HepG2 (cell line): ENCODE results near the gene YWHAE. TPM values are rescaled to one million over a fixed set of nuclear protein-coding genes. Genes with fewer than 3 reads are reported as not detected.

Source experiments
- ATAC-seq: fragments of 200-7000 bp; cut with Tn5 transposase; 3 replicates; pipeline ENCODE4 v1.9.1; 2020; ENCODE audit warnings: mild to moderate bottlenecking, moderate library complexity
- BruUV-seq: library from RNA; stranded (reverse); fragments of 400-500 nt; replicated peaks from 2 replicates; lab custom pipeline; 2021; lab: Mats Ljungman, UMichigan
- CTCF ChIA-PET: fragments of 300-600 bp; formaldehyde crosslinking; extraction: SDS; loops from one replicate; lab custom pipeline; 2021; ENCODE audit warnings: low total read pairs, inconsistent platforms, low intra/inter-chr PET ratio; lab: Yijun Ruan, JAX
- POLR2A ChIA-PET: fragments of 350-600 bp; sonication (Branson Sonifier 250); formaldehyde crosslinking; loops from one replicate; lab custom pipeline; 2020; ENCODE audit warnings: antibody characterized with exemption, inconsistent platforms; lab: Yijun Ruan, JAX
- DNase-seq: peaks from one replicate; pipeline ENCODE4 v3.0.0-alpha.2; 2015; ENCODE audit warnings: low spot score
- FAIRE-seq: peaks from 3 replicates; lab custom pipeline; 2011; peaks lifted over from hg19 to GRCh38; lab: Jason Lieb, UNC
- H2AFZ ChIP-seq: one replicate; pipeline ENCODE4 v1.6.1; 2011; ENCODE audit warnings: low read length, inconsistent platforms
- H3K27ac ChIP-seq: fragments of 300-600 bp; 3 replicates; pipeline ENCODE4 v1.8.0; 2011; ENCODE audit warnings: mixed run types, mild to moderate bottlenecking, mixed read lengths, low read length, inconsistent platforms; ENCODE audit not compliant: insufficient read depth; ENCODE audit errors: extremely low read length
- H3K27me3 ChIP-seq, 2 experiments: fragments of 200-600 bp in 1 of 2; 2 replicates in 1 of 2; 3 replicates in 1 of 2; pipeline versions ENCODE4 v1.6.0 to v1.8.0; 2011; ENCODE audit warnings: low read length in 2 of 2, mild to moderate bottlenecking in 2 of 2, moderate library complexity in 2 of 2, inconsistent platforms in 1 of 2; ENCODE audit not compliant: insufficient read depth in 2 of 2, control insufficient read depth in 1 of 2
- H3K36me3 ChIP-seq, 2 experiments: fragments of 200-600 bp in 1 of 2; replicated peaks in 1 of 2; 2 replicates in 1 of 2; 3 replicates in 1 of 2; pipeline versions ENCODE4 v1.5.1 to v1.8.0; 2011; ENCODE audit warnings: low read length in 2 of 2, inconsistent platforms in 1 of 2; ENCODE audit not compliant: insufficient read depth in 2 of 2, control insufficient read depth in 1 of 2
- H3K4me1 ChIP-seq: 2 replicates; pipeline ENCODE4 v1.5.1; 2012; ENCODE audit warnings: low read length, inconsistent platforms; ENCODE audit not compliant: insufficient read depth
- H3K4me2 ChIP-seq: 2 replicates; pipeline ENCODE4 v1.6.0; 2011; ENCODE audit warnings: low read depth, low read length, inconsistent platforms
- H3K4me3 ChIP-seq, 3 experiments: fragments of 200-600 bp in 1 of 3; sonication (generic), shearing (Covaris generic) in 1 of 3; replicated peaks in 1 of 3; 2 replicates each; pipeline ENCODE4 v1.5.1; 2011 to 2016; ENCODE audit warnings: low read length in 3 of 3, inconsistent platforms in 2 of 3, low read depth in 2 of 3, mild to moderate bottlenecking in 2 of 3, control low read depth in 1 of 3, mixed read lengths in 1 of 3; ENCODE audit not compliant: insufficient read depth in 1 of 3
- H3K79me2 ChIP-seq: one replicate; pipeline ENCODE4 v1.6.1; 2011; ENCODE audit warnings: low read length, inconsistent platforms; ENCODE audit not compliant: insufficient read depth
- H3K9ac ChIP-seq: 2 replicates; pipeline ENCODE4 v1.6.0; 2011; ENCODE audit warnings: mild to moderate bottlenecking, low read depth, low read length, inconsistent platforms; ENCODE audit not compliant: insufficient read depth
- H3K9me3 ChIP-seq: 2 replicates; pipeline ENCODE4 v1.5.1; 2012; ENCODE audit warnings: mild to moderate bottlenecking, low read length
- H4K20me1 ChIP-seq: 2 replicates; pipeline ENCODE4 v1.6.0; 2011; ENCODE audit warnings: inconsistent platforms, mild to moderate bottlenecking, low read length, moderate library complexity; ENCODE audit not compliant: insufficient read depth
- BCL6 ChIP-seq: IDR thresholded peaks from 2 replicates; pipeline ENCODE4 v1.6.1; 2016; ENCODE audit warnings: missing genetic modification reagents, missing compliant biosample characterization
- CBX5 ChIP-seq: sonication (generic); formaldehyde crosslinking; IDR thresholded peaks from 2 replicates; pipeline ENCODE4 v1.4.0; 2020; ENCODE audit warnings: missing genetic modification reagents, borderline replicate concordance
- ELF3 ChIP-seq: IDR thresholded peaks from 2 replicates; pipeline ENCODE4 v1.6.1; 2016; ENCODE audit warnings: missing genetic modification reagents, missing compliant biosample characterization
- FLYWCH1 ChIP-seq: sonication (generic); formaldehyde crosslinking; IDR thresholded peaks from 2 replicates; pipeline ENCODE4 v1.8.1; 2023; ENCODE audit warnings: mild to moderate bottlenecking, missing genetic modification reagents
- NRL ChIP-seq: sonication (generic); formaldehyde crosslinking; IDR thresholded peaks from 2 replicates; pipeline ENCODE4 v1.5.0; 2020; ENCODE audit warnings: missing genetic modification reagents, mild to moderate bottlenecking, moderate library complexity, borderline replicate concordance
- PHF8 ChIP-seq: sonication (generic); formaldehyde crosslinking; IDR thresholded peaks from 2 replicates; pipeline ENCODE4 v1.5.0; 2020; ENCODE audit warnings: missing genetic modification reagents
- PRMT3 ChIP-seq: sonication (generic); formaldehyde crosslinking; IDR thresholded peaks from 2 replicates; pipeline ENCODE4 v1.8.1; 2022; ENCODE audit warnings: low read depth, mild to moderate bottlenecking, moderate library complexity, missing genetic modification reagents, borderline replicate concordance
- ZNF224 ChIP-seq: sonication (generic); formaldehyde crosslinking; IDR thresholded peaks from 2 replicates; pipeline ENCODE4 v1.5.0; 2020; ENCODE audit warnings: mild to moderate bottlenecking, missing genetic modification reagents
- ZNF878 ChIP-seq: sonication (generic); formaldehyde crosslinking; IDR thresholded peaks from 2 replicates; pipeline ENCODE4 v1.8.1; 2023; ENCODE audit warnings: mild to moderate bottlenecking, missing genetic modification reagents, moderate library complexity
- WGBS: methylation state at CpG from one replicate; pipeline ENCODE4 v1.1.6; 2017; ENCODE audit warnings: low lambda C conversion rate; 5-methylcytosine and 5-hydroxymethylcytosine counted together
- in situ Hi-C: cut with HindIII; loops from 2 replicates; pipeline ENCODE4 v1.10.0; 2017; ENCODE audit warnings: low pct_unique_long_range_greater_than_20kb; ENCODE audit not compliant: extremely low pct_ligation_motif_present
- intact Hi-C: fragments of 100-400 bp; cut with micrococcal nuclease; formaldehyde crosslinking; loops from one replicate; pipeline ENCODE4 v1.10.0; 2022; ENCODE audit not compliant: unreplicated experiment
- polyA plus RNA-seq, 8 experiments: library from polyadenylated mRNA; depleted of rRNA in 3 of 8; stranded (reverse) in 7 of 8; unstranded in 1 of 8; fragments of >200 nt; fragmentation: Illumina TruSeq in 4 of 8; extraction: Trizol in 4 of 8; gene quantifications; 2 replicates each; pipeline versions ENCODE4 v1.2.1 to v1.2.3, GENCODE V29; 2011 to 2016; ENCODE audit warnings: low read depth in 4 of 8, missing spikeins in 1 of 8, mixed read lengths in 1 of 8; ENCODE audit not compliant: insufficient read depth in 1 of 8
- total RNA-seq, 5 experiments: library from RNA; depleted of rRNA; stranded (reverse); fragments of >200 nt; fragmentation: Illumina TruSeq; extraction: Trizol; gene quantifications; 2 replicates each; pipeline ENCODE4 v1.2.3, GENCODE V29; 2016; ENCODE audit warnings: low read depth in 1 of 5
- TF ChIP-seq, protein P1 (sequence below): sonication (generic); formaldehyde crosslinking; IDR thresholded peaks from 2 replicates; pipeline ENCODE4 v1.4.0; 2020; ENCODE audit warnings: missing genetic modification reagents
- TF ChIP-seq, protein P2 (sequence below): sonication (generic); formaldehyde crosslinking; IDR thresholded peaks from 2 replicates; pipeline ENCODE4; 2020; ENCODE audit warnings: missing genetic modification reagents, mild to moderate bottlenecking, borderline replicate concordance
- TF ChIP-seq, protein P3 (sequence below): IDR thresholded peaks from 2 replicates; pipeline ENCODE4 v1.6.1; 2016; ENCODE audit warnings: missing genetic modification reagents, missing compliant biosample characterization
- TF ChIP-seq, protein P4 (sequence below): IDR thresholded peaks from 2 replicates; pipeline ENCODE4 v1.6.1; 2012; ENCODE audit warnings: low read depth, low read length, improper control_type of control experiment

Gene YWHAE
- total and polyA plus RNA-seq, 2 of the 13 experiments (the other 11 are each of a cell fraction or from before 2014, with no cell fraction given): 256 to 335 TPM

DNA sequence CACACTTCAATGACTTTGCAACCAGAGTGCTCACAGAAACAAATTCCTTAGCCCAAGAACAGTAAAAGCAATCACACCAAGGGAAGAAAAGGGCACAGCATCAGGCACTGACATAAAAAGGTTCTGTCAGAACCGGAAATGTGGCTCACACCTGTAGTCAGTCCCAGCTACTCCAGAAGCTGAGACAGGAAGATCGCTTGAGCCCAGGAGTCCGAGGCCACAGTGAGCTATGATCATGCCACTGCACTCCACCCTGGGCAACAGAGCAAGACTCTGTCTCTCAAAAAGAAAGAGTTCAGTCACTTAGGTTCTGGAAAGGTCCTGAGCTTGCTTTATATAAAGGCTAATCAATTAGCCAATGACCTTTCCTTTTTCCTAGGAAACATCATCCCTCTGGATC lies 22.7 kb downstream of the YWHAE start:
- H3K9me3 ChIP-seq: no peaks in the 10 kb centered on the region
- no peak overlapping the region for H3K4me2 ChIP-seq
- H3K27ac ChIP-seq: no peak overlapping the region
- H3K4me3 ChIP-seq: no peak overlapping the region
- H2AFZ ChIP-seq: no peak overlapping the region
- ATAC-seq (no peak), DNase-seq (no peak), FAIRE-seq (no peak)
- intact Hi-C loops: no loop called here
- peaks cover 47% of the 10 kb centered on the region for H3K4me1 ChIP-seq
- H3K27me3 ChIP-seq: no peaks in the 10 kb centered on the region
- WGBS: 100% methylated on average over 3 of the region's 3 CpGs
- POLR2A ChIA-PET: interaction anchor here (1.1 kb wide), 1 partner anchor 16 kb away, joined by 3 read pairs; no protein-coding TSS in a partner anchor
- no TSS peak for BruUV-seq
- TF ChIP-seq ELF3 (CRISPR knock-in tag): no peak
- no peak for TF ChIP-seq PRMT3 (CRISPR knock-in tag)
- TF ChIP-seq PHF8 (CRISPR knock-in tag): no peak
- TF ChIP-seq, protein P1, sequence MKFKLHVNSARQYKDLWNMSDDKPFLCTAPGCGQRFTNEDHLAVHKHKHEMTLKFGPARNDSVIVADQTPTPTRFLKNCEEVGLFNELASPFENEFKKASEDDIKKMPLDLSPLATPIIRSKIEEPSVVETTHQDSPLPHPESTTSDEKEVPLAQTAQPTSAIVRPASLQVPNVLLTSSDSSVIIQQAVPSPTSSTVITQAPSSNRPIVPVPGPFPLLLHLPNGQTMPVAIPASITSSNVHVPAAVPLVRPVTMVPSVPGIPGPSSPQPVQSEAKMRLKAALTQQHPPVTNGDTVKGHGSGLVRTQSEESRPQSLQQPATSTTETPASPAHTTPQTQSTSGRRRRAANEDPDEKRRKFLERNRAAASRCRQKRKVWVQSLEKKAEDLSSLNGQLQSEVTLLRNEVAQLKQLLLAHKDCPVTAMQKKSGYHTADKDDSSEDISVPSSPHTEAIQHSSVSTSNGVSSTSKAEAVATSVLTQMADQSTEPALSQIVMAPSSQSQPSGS (CRISPR knock-in tag): no peak
- TF ChIP-seq, protein P2, sequence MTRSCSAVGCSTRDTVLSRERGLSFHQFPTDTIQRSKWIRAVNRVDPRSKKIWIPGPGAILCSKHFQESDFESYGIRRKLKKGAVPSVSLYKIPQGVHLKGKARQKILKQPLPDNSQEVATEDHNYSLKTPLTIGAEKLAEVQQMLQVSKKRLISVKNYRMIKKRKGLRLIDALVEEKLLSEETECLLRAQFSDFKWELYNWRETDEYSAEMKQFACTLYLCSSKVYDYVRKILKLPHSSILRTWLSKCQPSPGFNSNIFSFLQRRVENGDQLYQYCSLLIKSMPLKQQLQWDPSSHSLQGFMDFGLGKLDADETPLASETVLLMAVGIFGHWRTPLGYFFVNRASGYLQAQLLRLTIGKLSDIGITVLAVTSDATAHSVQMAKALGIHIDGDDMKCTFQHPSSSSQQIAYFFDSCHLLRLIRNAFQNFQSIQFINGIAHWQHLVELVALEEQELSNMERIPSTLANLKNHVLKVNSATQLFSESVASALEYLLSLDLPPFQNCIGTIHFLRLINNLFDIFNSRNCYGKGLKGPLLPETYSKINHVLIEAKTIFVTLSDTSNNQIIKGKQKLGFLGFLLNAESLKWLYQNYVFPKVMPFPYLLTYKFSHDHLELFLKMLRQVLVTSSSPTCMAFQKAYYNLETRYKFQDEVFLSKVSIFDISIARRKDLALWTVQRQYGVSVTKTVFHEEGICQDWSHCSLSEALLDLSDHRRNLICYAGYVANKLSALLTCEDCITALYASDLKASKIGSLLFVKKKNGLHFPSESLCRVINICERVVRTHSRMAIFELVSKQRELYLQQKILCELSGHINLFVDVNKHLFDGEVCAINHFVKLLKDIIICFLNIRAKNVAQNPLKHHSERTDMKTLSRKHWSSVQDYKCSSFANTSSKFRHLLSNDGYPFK (CRISPR knock-in tag): no peak
- TF ChIP-seq CBX5 (CRISPR knock-in tag): no peak
- TF ChIP-seq ZNF878 (CRISPR knock-in tag): no peak
- TF ChIP-seq, protein P3, sequence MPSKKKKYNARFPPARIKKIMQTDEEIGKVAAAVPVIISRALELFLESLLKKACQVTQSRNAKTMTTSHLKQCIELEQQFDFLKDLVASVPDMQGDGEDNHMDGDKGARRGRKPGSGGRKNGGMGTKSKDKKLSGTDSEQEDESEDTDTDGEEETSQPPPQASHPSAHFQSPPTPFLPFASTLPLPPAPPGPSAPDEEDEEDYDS (CRISPR knock-in tag): no peak
- TF ChIP-seq NRL (CRISPR knock-in tag): no peak
- TF ChIP-seq, protein P4, sequence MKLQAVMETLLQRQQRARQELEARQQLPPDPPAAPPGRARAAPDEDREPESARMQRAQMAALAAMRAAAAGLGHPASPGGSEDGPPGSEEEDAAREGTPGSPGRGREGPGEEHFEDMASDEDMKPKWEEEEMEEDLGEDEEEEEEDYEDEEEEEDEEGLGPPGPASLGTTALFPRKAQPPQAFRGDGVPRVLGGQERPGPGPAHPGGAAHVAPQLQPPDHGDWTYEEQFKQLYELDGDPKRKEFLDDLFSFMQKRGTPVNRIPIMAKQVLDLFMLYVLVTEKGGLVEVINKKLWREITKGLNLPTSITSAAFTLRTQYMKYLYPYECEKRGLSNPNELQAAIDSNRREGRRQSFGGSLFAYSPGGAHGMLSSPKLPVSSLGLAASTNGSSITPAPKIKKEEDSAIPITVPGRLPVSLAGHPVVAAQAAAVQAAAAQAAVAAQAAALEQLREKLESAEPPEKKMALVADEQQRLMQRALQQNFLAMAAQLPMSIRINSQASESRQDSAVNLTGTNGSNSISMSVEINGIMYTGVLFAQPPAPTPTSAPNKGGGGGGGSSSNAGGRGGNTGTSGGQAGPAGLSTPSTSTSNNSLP: no peak
- TF ChIP-seq BCL6 (CRISPR knock-in tag): no peak
- no peak for TF ChIP-seq FLYWCH1 (CRISPR knock-in tag)
- TF ChIP-seq ZNF224 (CRISPR knock-in tag): no peak
- no peak overlapping the region for H3K9ac ChIP-seq
- CTCF ChIA-PET: no interaction called here
- peaks cover 98% of the 10 kb centered on the region for H4K20me1 ChIP-seq
- H3K36me3 ChIP-seq: peaks cover 10 to 58% of the 10 kb centered on the region in 2 experiments
- in situ Hi-C loops: no loop called here
- peaks cover 97% of the 10 kb centered on the region for H3K79me2 ChIP-seq
